Measurements from ENCODE around the gene ITPR2.

DNA sequence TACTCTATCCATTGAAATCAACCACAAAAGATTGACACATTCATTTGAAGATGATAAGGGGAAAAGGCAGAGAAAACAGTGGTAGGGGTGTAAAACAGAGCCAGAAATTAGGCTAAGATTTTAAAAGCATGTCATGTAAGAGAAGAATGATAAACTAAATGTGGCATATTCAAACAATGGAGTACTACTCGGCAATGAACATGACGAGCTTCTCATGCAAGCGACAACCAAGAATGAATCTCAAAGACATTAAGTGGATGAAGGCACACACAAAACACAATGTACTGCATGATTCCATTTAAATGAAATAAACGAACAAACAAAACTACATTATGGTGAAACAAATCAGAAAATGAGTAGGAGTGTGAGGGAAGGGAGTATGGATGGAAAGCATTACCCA lies 134.8 kb downstream of the ITPR2 start:
- no peak for TF ChIP-seq CREB1 (IDR thresholded peaks at IDR 0.05)
- TF ChIP-seq EP300 (IDR thresholded peaks at IDR 0.05; ENCODE audit: borderline replicate concordance in 1 of 2, low read depth in 2 of 2, low read length in 2 of 2) = no peak
- no peak for TF ChIP-seq POLR2A (IDR thresholded peaks at IDR 0.05; ENCODE audit: control extremely low read depth in 1 of 2, low read depth in 2 of 2, low read length in 2 of 2)
- TF ChIP-seq, protein P1, sequence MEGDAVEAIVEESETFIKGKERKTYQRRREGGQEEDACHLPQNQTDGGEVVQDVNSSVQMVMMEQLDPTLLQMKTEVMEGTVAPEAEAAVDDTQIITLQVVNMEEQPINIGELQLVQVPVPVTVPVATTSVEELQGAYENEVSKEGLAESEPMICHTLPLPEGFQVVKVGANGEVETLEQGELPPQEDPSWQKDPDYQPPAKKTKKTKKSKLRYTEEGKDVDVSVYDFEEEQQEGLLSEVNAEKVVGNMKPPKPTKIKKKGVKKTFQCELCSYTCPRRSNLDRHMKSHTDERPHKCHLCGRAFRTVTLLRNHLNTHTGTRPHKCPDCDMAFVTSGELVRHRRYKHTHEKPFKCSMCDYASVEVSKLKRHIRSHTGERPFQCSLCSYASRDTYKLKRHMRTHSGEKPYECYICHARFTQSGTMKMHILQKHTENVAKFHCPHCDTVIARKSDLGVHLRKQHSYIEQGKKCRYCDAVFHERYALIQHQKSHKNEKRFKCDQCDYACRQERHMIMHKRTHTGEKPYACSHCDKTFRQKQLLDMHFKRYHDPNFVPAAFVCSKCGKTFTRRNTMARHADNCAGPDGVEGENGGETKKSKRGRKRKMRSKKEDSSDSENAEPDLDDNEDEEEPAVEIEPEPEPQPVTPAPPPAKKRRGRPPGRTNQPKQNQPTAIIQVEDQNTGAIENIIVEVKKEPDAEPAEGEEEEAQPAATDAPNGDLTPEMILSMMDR (IDR thresholded peaks at IDR 0.05; ENCODE audit: control extremely low read depth in 1 of 3, insufficient read depth in 1 of 3, low read depth in 1 of 3, low read length in 3 of 3) = no peak
- no peak for TF ChIP-seq TAF1 (IDR thresholded peaks at IDR 0.05; ENCODE audit: low read depth, low read length)
- TF ChIP-seq, protein P2, sequence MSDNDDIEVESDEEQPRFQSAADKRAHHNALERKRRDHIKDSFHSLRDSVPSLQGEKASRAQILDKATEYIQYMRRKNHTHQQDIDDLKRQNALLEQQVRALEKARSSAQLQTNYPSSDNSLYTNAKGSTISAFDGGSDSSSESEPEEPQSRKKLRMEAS (IDR thresholded peaks at IDR 0.05) = no peak
- TF ChIP-seq RFX5 (IDR thresholded peaks at IDR 0.05; ENCODE audit: borderline replicate concordance, low read depth, low read length) = no peak
